ENCODE measurements around the gene NOS3. TPM values are rescaled to one million over a fixed set of nuclear protein-coding genes. Genes with fewer than 3 reads are reported as not detected.
A peak's percentile ranks its signal among the peaks of the same experiment; 100 is the strongest.

Gene NOS3
- total and polyA plus RNA-seq, 9 of the 15 experiments (the other 6 are each of a cell fraction or from before 2014, with no cell fraction given) = 1.1 to 121 (median 23.6) TPM

DNA sequence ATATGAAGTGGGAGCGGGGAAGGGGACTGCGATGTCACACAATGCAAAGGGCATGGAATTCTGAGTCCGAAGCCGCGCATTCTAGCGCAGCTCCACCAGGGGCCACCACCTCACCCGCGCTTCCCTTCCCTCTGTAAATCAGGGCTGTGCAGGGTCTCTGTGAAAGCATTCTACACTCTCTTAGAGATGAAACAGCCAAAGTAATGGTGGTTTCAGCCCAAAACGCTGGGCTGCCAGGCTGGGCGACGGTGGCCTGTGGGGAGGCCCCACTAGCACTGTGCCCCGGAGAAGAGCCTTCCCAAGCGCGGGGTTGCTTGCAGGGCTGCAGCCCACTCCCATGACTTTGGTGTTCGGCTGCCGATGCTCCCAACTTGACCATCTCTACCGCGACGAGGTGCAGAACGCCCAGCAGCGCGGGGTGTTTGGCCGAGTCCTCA, 22.1 kb downstream of the NOS3 start:
- ATAC-seq = no peak
- ChIA-PET CTCF (ENCODE audit: low intra/inter-chr PET ratio) (interaction anchor here (1.4 to 1.6 kb wide), 2 partner anchors 8 to 98 kb away, joined by 4 to 5 read pairs; no protein-coding TSS in a partner anchor), POLR2A (interaction anchor here (0.6 to 8.4 kb wide), 5 partner anchors 11 to 215 kb away, joined by 3 to 146 read pairs (median 3); partner anchors contain the start of genes ABCB8 and ATG9B)
- Histone ChIP-seq H3K4me2 (ENCODE audit: insufficient read depth, low read length) (peak overlapping the region; percentile 69), H2AFZ (ENCODE audit: low read depth, low read length) (no peak overlapping the region), H3K79me2 (ENCODE audit: control insufficient read depth, insufficient read depth, low read length) (peaks cover 45% of the 10 kb centered on the region), H3K4me1 (replicated peaks in 1 of 2; ENCODE audit: control insufficient read depth in 2 of 2, insufficient read depth in 2 of 2, low read length in 2 of 2) (peaks cover 40 to 84% of the 10 kb centered on the region in 2 experiments), H3K9me1 (ENCODE audit: control insufficient read depth, insufficient read depth, low read length) (no peaks in the 10 kb centered on the region), H3K4me3 (no peak overlapping the region; the same call in 1 of the 2 replicates), H3K27me3 (ENCODE audit: control insufficient read depth in 2 of 2, insufficient read depth in 2 of 2, low read length in 2 of 2) (no peaks in the 10 kb centered on the region; a peak in 1 of 5 replicates), H4K20me1 (replicated peaks; ENCODE audit: control insufficient read depth, insufficient read depth, low read length) (no peaks in the 10 kb centered on the region), H3K9me3 (replicated peaks; ENCODE audit: control insufficient read depth, insufficient read depth, low read depth, low read length) (no peaks in the 10 kb centered on the region), H3K9ac (ENCODE audit: insufficient read depth in 1 of 2, low read depth in 2 of 2, low read length in 2 of 2) (peak overlapping the region; percentile 40 to 77; a peak in 3 of 4 replicates), H3K27ac (ENCODE audit: extremely low read depth, low read depth, low read length) (peak overlapping the region; percentile 56; the same call in 2 of the 3 replicates), H3K36me3 (ENCODE audit: control insufficient read depth, insufficient read depth, low read length) (peaks cover 40% of the 10 kb centered on the region; the same call in 2 of the 3 replicates)
- in situ Hi-C loops (cut with MboI) (no loop called here), intact Hi-C loops (cut with micrococcal nuclease) (loop anchor here (10.0 kb wide), 1 partner anchor 162 kb away; no protein-coding TSS in a partner anchor)
- no TSS peak for BruUV-seq (replicated peaks)
- peak; percentile 46 to 72 (median 62) for DNase-seq (ENCODE audit: extremely low read depth in 1 of 4, low spot score in 3 of 4)
- FAIRE-seq = peak; percentile 57
- whole genome bisulfite sequencing (ENCODE audit: insufficient coverage, low coverage, missing lambda C conversion rate) = 79% methylated on average over 23 of the region's 23 CpGs
- TF ChIP-seq HIVEP1 (CRISPR knock-in tag; IDR thresholded peaks at IDR 0.05) (no peak), SAFB (IDR thresholded peaks at IDR 0.05; ENCODE audit: borderline replicate concordance, low read depth, low read length) (no peak), MTA1 (IDR thresholded peaks at IDR 0.05; ENCODE audit: borderline replicate concordance) (no peak), FOXA1 (IDR thresholded peaks at IDR 0.05; ENCODE audit: borderline replicate concordance) (no peak), FOS (IDR thresholded peaks at IDR 0.05; ENCODE audit: extremely low read depth, insufficient read length) (no peak), ZNF311 (CRISPR knock-in tag; IDR thresholded peaks at IDR 0.05) (no peak), RBFOX2 (IDR thresholded peaks at IDR 0.05; ENCODE audit: low read depth, low read length) (0 out of 2 replicates have a peak, but pooled peaks have one; percentile 48), ZNF584 (CRISPR knock-in tag; IDR thresholded peaks at IDR 0.05; ENCODE audit: low read depth) (no peak), KLF6 (CRISPR knock-in tag; IDR thresholded peaks at IDR 0.05; ENCODE audit: borderline replicate concordance) (no peak), CHD1 (IDR thresholded peaks at IDR 0.05; ENCODE audit: low read length) (no peak), HNRNPLL (IDR thresholded peaks at IDR 0.05; ENCODE audit: low read depth, low read length, poor library complexity, severe bottlenecking) (no peak)
- TF ChIP-seq, protein P1, sequence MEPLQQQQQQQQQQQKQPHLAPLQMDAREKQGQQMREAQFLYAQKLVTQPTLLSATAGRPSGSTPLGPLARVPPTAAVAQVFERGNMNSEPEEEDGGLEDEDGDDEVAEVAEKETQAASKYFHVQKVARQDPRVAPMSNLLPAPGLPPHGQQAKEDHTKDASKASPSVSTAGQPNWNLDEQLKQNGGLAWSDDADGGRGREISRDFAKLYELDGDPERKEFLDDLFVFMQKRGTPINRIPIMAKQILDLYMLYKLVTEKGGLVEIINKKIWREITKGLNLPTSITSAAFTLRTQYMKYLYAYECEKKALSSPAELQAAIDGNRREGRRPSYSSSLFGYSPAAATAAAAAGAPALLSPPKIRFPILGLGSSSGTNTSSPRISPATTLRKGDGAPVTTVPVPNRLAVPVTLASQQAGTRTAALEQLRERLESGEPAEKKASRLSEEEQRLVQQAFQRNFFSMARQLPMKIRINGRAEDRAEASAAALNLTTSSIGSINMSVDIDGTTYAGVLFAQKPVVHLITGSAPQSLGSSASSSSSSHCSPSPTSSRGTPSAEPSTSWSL (CRISPR knock-in tag; IDR thresholded peaks at IDR 0.05; ENCODE audit: borderline replicate concordance) = no peak
- TF ChIP-seq, protein P2, sequence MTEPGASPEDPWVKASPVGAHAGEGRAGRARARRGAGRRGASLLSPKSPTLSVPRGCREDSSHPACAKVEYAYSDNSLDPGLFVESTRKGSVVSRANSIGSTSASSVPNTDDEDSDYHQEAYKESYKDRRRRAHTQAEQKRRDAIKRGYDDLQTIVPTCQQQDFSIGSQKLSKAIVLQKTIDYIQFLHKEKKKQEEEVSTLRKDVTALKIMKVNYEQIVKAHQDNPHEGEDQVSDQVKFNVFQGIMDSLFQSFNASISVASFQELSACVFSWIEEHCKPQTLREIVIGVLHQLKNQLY (CRISPR knock-in tag; conservative IDR thresholded peaks at IDR 0.05) = no peak
- TF ChIP-seq, protein P3, sequence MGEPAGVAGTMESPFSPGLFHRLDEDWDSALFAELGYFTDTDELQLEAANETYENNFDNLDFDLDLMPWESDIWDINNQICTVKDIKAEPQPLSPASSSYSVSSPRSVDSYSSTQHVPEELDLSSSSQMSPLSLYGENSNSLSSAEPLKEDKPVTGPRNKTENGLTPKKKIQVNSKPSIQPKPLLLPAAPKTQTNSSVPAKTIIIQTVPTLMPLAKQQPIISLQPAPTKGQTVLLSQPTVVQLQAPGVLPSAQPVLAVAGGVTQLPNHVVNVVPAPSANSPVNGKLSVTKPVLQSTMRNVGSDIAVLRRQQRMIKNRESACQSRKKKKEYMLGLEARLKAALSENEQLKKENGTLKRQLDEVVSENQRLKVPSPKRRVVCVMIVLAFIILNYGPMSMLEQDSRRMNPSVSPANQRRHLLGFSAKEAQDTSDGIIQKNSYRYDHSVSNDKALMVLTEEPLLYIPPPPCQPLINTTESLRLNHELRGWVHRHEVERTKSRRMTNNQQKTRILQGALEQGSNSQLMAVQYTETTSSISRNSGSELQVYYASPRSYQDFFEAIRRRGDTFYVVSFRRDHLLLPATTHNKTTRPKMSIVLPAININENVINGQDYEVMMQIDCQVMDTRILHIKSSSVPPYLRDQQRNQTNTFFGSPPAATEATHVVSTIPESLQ (CRISPR knock-in tag; IDR thresholded peaks at IDR 0.05) = no peak
- TF ChIP-seq, protein P4, sequence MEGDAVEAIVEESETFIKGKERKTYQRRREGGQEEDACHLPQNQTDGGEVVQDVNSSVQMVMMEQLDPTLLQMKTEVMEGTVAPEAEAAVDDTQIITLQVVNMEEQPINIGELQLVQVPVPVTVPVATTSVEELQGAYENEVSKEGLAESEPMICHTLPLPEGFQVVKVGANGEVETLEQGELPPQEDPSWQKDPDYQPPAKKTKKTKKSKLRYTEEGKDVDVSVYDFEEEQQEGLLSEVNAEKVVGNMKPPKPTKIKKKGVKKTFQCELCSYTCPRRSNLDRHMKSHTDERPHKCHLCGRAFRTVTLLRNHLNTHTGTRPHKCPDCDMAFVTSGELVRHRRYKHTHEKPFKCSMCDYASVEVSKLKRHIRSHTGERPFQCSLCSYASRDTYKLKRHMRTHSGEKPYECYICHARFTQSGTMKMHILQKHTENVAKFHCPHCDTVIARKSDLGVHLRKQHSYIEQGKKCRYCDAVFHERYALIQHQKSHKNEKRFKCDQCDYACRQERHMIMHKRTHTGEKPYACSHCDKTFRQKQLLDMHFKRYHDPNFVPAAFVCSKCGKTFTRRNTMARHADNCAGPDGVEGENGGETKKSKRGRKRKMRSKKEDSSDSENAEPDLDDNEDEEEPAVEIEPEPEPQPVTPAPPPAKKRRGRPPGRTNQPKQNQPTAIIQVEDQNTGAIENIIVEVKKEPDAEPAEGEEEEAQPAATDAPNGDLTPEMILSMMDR (IDR thresholded peaks at IDR 0.05 in 2 of 3, conservative IDR thresholded peaks at IDR 0.05 in 1 of 3; ENCODE audit: insufficient read depth in 2 of 3, low read depth in 1 of 3, low read length in 3 of 3) = peak; percentile 80 to 86 (median 85)

All from K562 (cell line).